Brain (organoid and tissue), 1 donor: Measurements from ENCODE around the gene MRGPRG. TPM values are rescaled to one million over a fixed set of nuclear protein-coding genes. Genes with fewer than 3 reads are reported as not detected.

Experiments used
- polyA plus RNA-seq: library from polyadenylated mRNA; stranded (reverse); fragments of 350-450 nt; fragmentation: Illumina TruSeq; extraction: RNeasy Lipid Tissue Mini Kit (QIAGEN cat#74804); gene quantifications from one replicate; pipeline ENCODE4 v1.2.3, GENCODE V29; 2015; ENCODE audit warnings: low read depth, low replicate concordance; ENCODE audit not compliant: insufficient read depth

The MRGPRG gene
- polyA plus RNA-seq, 1 donor from 2014 or later = not detected

Other genes with a start within 250 kb of the MRGPRG start
- 88.6 TPM for gene NAP1L4, start 226.5 kb downstream of the MRGPRG start, polyA plus RNA-seq
- 63.5 TPM for gene CARS1, start 161.4 kb downstream of the MRGPRG start, polyA plus RNA-seq
- 5.5 TPM for gene OSBPL5, start 53.5 kb downstream of the MRGPRG start, polyA plus RNA-seq
- gene MRGPRE, start 13.6 kb upstream of the MRGPRG start, polyA plus RNA-seq = 6.6 TPM
- gene ZNF195, start 160.3 kb upstream of the MRGPRG start, polyA plus RNA-seq = 3.1 TPM